HCT116 (cell line): Measurements from ENCODE around the gene RREB1. TPM values are rescaled to one million over a fixed set of nuclear protein-coding genes. Genes with fewer than 3 reads are reported as not detected.

Experiments used
- ATAC-seq: fragments of 200-7000 bp; cut with Tn5 transposase; 2 replicates; pipeline ENCODE4 v1.9.1; 2020; ENCODE audit warnings: mild to moderate bottlenecking, moderate library complexity
- BruUV-seq: library from RNA; stranded (reverse); fragments of 400-500 nt; replicated peaks from 2 replicates; lab custom pipeline; 2021; lab: Mats Ljungman, UMichigan
- CTCF ChIA-PET: fragments of 300-600 bp; sonication (Branson Sonifier 250); formaldehyde crosslinking; loops from one replicate; lab custom pipeline; 2021; ENCODE audit warnings: antibody characterized with exemption; lab: Charles Lee
- POLR2A ChIA-PET: fragments of 300-600, 350-600 bp; sonication (Branson Sonifier 250); formaldehyde crosslinking; loops from one replicate; lab custom pipeline; 2021; ENCODE audit warnings: antibody characterized with exemption; lab: Charles Lee
- RAD21 ChIA-PET, 2 experiments: fragments of 300-600 bp; sonication (Branson Sonifier 250); formaldehyde crosslinking; loops; one replicate each; lab custom pipeline; 2023; ENCODE audit warnings: low total read pairs in 2 of 2; ENCODE audit not compliant: uncharacterized antibody in 2 of 2, unreplicated experiment in 2 of 2, low non-redundant PET in 1 of 2; lab: Charles Lee
- DNase-seq: peaks from one replicate; pipeline ENCODE4 v3.0.0-alpha.2; 2010; ENCODE audit warnings: low read depth, low spot score
- H2AFZ ChIP-seq: fragments of 200-600 bp; shearing (Covaris generic), sonication (generic); 2 replicates; pipeline ENCODE4 v1.6.1; 2017; ENCODE audit warnings: low read depth, mixed run types, mixed read lengths, antibody characterized with exemption, low read length; ENCODE audit not compliant: poor library complexity, severe bottlenecking
- H3K27ac ChIP-seq: 2 replicates; pipeline ENCODE4 v1.5.1; 2012; ENCODE audit warnings: low read depth, low read length
- H3K27me3 ChIP-seq: fragments of 200-600 bp; sonication (generic); 2 replicates; pipeline ENCODE4 v1.6.1; 2016; ENCODE audit warnings: mixed run types, low read length, mixed read lengths; ENCODE audit not compliant: insufficient read depth
- H3K36me3 ChIP-seq, 2 experiments: fragments of 200-500 bp in 1 of 2; fragments of 200-600 bp in 1 of 2; sonication (Bioruptor generic) in 1 of 2; sonication (generic) in 1 of 2; 2 replicates each; pipeline versions ENCODE4 v1.5.1 to v1.6.1; 2014 to 2016; ENCODE audit warnings: low read length in 2 of 2, inconsistent platforms in 1 of 2, mixed read lengths in 1 of 2, mixed run types in 1 of 2; ENCODE audit not compliant: insufficient read depth in 2 of 2, control insufficient read depth in 1 of 2
- H3K4me1 ChIP-seq, 2 experiments: fragments of 200-600 bp in 1 of 2; sonication (generic) in 1 of 2; 2 replicates each; pipeline versions ENCODE4 v1.5.1 to v1.6.1; 2012 to 2017; ENCODE audit warnings: low read length in 2 of 2, inconsistent platforms in 1 of 2, mild to moderate bottlenecking in 1 of 2, mixed read lengths in 1 of 2, mixed run types in 1 of 2, moderate library complexity in 1 of 2; ENCODE audit not compliant: insufficient read depth in 2 of 2, control insufficient read depth in 1 of 2
- H3K4me2 ChIP-seq: fragments of 200-600 bp; sonication (generic); 2 replicates; pipeline ENCODE4 v1.6.1; 2017; ENCODE audit warnings: mixed run types, low read length, mixed read lengths
- H3K4me3 ChIP-seq, 2 experiments: fragments of 200-600 bp in 1 of 2; sonication (generic) in 1 of 2; replicated peaks in 1 of 2; 2 replicates each; pipeline ENCODE4 v1.5.1; 2011 to 2016; ENCODE audit warnings: low read length in 2 of 2, control low read depth in 1 of 2, low read depth in 1 of 2, mild to moderate bottlenecking in 1 of 2, mixed read lengths in 1 of 2, mixed run types in 1 of 2
- H3K79me2 ChIP-seq: fragments of 200-600 bp; sonication (generic); 2 replicates; pipeline ENCODE4 v1.6.1; 2017; ENCODE audit warnings: mild to moderate bottlenecking, mixed run types, low read length, moderate library complexity, mixed read lengths; ENCODE audit not compliant: insufficient read depth
- H3K9ac ChIP-seq: fragments of 200-600 bp; sonication (generic); 2 replicates; pipeline ENCODE4 v1.6.1; 2016; ENCODE audit warnings: low read length, mixed read lengths
- H3K9me2 ChIP-seq: fragments of 200-600 bp; sonication (generic), shearing (Covaris generic); 2 replicates; pipeline ENCODE4 v1.6.1; 2017; ENCODE audit warnings: mixed run types, mild to moderate bottlenecking, moderate library complexity; ENCODE audit not compliant: insufficient read depth
- H3K9me3 ChIP-seq, 2 experiments: fragments of 200-500 bp in 1 of 2; fragments of 200-600 bp in 1 of 2; sonication (Bioruptor generic) in 1 of 2; sonication (generic) in 1 of 2; 2 replicates each; pipeline ENCODE4 v1.6.1; 2014 to 2017; ENCODE audit warnings: low read length in 2 of 2, mixed read lengths in 2 of 2, inconsistent platforms in 1 of 2, low read depth in 1 of 2, mild to moderate bottlenecking in 1 of 2, mixed run types in 1 of 2, moderate library complexity in 1 of 2; ENCODE audit not compliant: control insufficient read depth in 1 of 2, insufficient read depth in 1 of 2
- H4K20me1 ChIP-seq: fragments of 200-600 bp; sonication (generic), shearing (Covaris generic); 2 replicates; pipeline ENCODE4 v1.6.1; 2017; ENCODE audit warnings: mixed run types, mild to moderate bottlenecking, moderate library complexity; ENCODE audit not compliant: insufficient read depth
- EGR1 ChIP-seq: IDR thresholded peaks from 2 replicates; pipeline ENCODE4 v1.6.1; 2012; ENCODE audit warnings: low read depth
- ELF1 ChIP-seq: IDR thresholded peaks from 2 replicates; pipeline ENCODE4 v1.6.1; 2012; ENCODE audit warnings: low read depth, borderline replicate concordance
- EZH2phosphoT487 ChIP-seq: fragments of 200-600 bp; IDR thresholded peaks from 2 replicates; pipeline ENCODE4 v1.6.1; 2018; ENCODE audit warnings: antibody characterized with exemption, borderline replicate concordance
- JUND ChIP-seq: IDR thresholded peaks from 2 replicates; pipeline ENCODE4 v1.6.1; 2012
- POLR2A ChIP-seq: IDR thresholded peaks from 2 replicates; pipeline ENCODE4 v1.7.0; 2011; ENCODE audit warnings: borderline replicate concordance; ENCODE audit not compliant: insufficient read depth, insufficient read length; ENCODE audit errors: extremely low read depth
- POLR2AphosphoS5 ChIP-seq: IDR thresholded peaks from 2 replicates; pipeline ENCODE4 v1.6.1; 2011; ENCODE audit warnings: mild to moderate bottlenecking, low read depth, low read length, moderate library complexity
- RAD21 ChIP-seq: IDR thresholded peaks from 2 replicates; pipeline ENCODE4 v1.6.1; 2012; ENCODE audit warnings: low read depth, mild to moderate bottlenecking
- YY1 ChIP-seq: IDR thresholded peaks from 2 replicates; pipeline ENCODE4 v1.6.1; 2011; ENCODE audit warnings: low read length, low read depth, moderate library complexity, mild to moderate bottlenecking; ENCODE audit not compliant: insufficient replicate concordance; ENCODE audit errors: extremely low read depth
- ZBTB33 ChIP-seq: IDR thresholded peaks from 2 replicates; pipeline ENCODE4 v1.6.1; 2011; ENCODE audit warnings: mild to moderate bottlenecking, low read length, moderate library complexity; ENCODE audit not compliant: insufficient replicate concordance; ENCODE audit errors: extremely low read depth
- ZFX ChIP-seq: fragments of 450-650 bp; IDR thresholded peaks from 2 replicates; pipeline ENCODE4 v1.6.1; 2017
- ZNF274 ChIP-seq: fragments of 200-500 bp; sonication (Bioruptor generic); IDR thresholded peaks from 2 replicates; pipeline ENCODE4 v1.6.1; 2014; ENCODE audit warnings: mild to moderate bottlenecking, low read depth, low read length, inconsistent platforms
- intact Hi-C: fragments of 100-400 bp; cut with micrococcal nuclease; formaldehyde crosslinking; loops from 2 replicates; pipeline ENCODE4 v1.10.0; 2022
- total RNA-seq: library from RNA; stranded (reverse); gene quantifications from one replicate; pipeline ENCODE4 v1.2.1, GENCODE V29; 2021; ENCODE audit not compliant: unreplicated experiment
- TF ChIP-seq, protein P1 (sequence below), 3 experiments: fragments of 200-600 bp in 1 of 3; sonication (generic) in 1 of 3; IDR thresholded peaks in 2 of 3; conservative IDR thresholded peaks in 1 of 3; 2 replicates each; pipeline ENCODE4 v1.5.1; 2012 to 2017; ENCODE audit warnings: low read depth in 2 of 3, low read length in 2 of 3, antibody characterized with exemption in 1 of 3, borderline replicate concordance in 1 of 3, control low read depth in 1 of 3, mild to moderate bottlenecking in 1 of 3, mixed read lengths in 1 of 3, mixed run types in 1 of 3, moderate library complexity in 1 of 3; ENCODE audit not compliant: insufficient read depth in 1 of 3

Gene RREB1
- total RNA-seq, 1 experiment from 2014 or later = 47.9 TPM

DNA sequence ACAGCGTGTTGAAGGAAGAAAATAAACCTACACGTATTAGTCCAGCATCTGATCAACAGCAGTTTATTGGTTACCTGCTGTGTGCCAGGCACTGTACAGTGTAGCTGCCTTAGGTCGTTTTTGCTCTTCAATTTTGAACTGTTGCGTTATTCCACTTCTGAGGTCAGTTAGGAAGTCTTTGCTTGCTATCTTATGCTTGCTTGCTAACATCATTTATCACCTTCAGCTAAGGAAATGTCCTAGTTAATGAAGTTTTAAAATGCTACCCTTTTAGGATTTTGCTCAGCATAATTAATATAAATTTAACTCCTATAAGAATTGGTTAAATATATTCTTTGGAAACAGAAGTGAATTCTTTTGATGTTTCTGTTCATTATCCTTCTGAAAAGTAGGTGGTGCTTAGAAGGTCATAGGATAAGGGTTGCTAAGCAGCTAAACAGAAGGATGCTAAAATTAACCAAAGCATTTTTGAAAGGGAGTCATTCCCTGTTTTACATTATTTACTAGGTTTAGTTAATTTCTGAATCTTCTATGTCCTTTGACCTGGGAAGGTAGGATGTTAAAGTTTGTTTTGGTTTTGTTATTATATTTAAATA lies 3.4 kb downstream of the RREB1 start (continued):
- no peak for TF ChIP-seq RAD21

DNA sequence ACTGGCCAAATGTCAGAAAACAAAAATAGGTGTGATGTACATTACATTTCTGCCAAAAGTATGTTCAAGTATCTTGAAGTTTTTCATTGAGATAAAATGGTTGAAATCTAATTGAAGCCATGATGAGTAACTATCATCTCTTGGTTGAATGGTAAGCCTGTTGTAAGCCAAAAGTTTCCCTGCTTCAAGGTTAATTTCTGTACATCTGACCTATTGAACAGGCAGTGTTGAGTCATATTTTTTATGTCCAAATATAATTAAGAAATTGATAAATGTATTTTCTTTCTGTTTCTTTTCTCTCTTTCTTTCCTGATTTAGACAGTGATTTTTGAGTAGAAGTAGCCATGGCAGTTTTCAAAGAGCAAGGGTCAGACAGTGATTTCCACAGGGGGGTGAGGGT lies 4.4 kb downstream of the RREB1 start:
- no peak overlapping the region; the same call in 1 of the 2 replicates for H3K4me2 ChIP-seq
- H3K79me2 ChIP-seq = peaks cover 89% of the 10 kb centered on the region
- BruUV-seq = no TSS peak
- intact Hi-C loops = no loop called here
- H3K4me3 ChIP-seq = no peak overlapping the region
- ATAC-seq (no peak), DNase-seq (no peak)
- no peaks in the 10 kb centered on the region for H3K36me3 ChIP-seq
- H3K9me3 ChIP-seq = no peaks in the 10 kb centered on the region
- no peak overlapping the region for H3K27ac ChIP-seq
- H4K20me1 ChIP-seq = no peaks in the 10 kb centered on the region; the same call in 1 of the 2 replicates
- no peaks in the 10 kb centered on the region for H3K9me2 ChIP-seq
- no peaks in the 10 kb centered on the region for H3K27me3 ChIP-seq
- ChIA-PET CTCF (no interaction called here), RAD21 (no interaction called here), POLR2A (no interaction called here)
- peaks cover 11 to 32% of the 10 kb centered on the region in 2 experiments for H3K4me1 ChIP-seq
- H2AFZ ChIP-seq = no peak overlapping the region
- TF ChIP-seq RAD21 (no peak), EZH2phosphoT487 (no peak), EGR1 (no peak), POLR2AphosphoS5 (no peak), ELF1 (no peak), ZNF274 (no peak), ZBTB33 (no peak), ZFX (no peak), JUND (no peak), YY1 (no peak), POLR2A (no peak)
- TF ChIP-seq, protein P1, sequence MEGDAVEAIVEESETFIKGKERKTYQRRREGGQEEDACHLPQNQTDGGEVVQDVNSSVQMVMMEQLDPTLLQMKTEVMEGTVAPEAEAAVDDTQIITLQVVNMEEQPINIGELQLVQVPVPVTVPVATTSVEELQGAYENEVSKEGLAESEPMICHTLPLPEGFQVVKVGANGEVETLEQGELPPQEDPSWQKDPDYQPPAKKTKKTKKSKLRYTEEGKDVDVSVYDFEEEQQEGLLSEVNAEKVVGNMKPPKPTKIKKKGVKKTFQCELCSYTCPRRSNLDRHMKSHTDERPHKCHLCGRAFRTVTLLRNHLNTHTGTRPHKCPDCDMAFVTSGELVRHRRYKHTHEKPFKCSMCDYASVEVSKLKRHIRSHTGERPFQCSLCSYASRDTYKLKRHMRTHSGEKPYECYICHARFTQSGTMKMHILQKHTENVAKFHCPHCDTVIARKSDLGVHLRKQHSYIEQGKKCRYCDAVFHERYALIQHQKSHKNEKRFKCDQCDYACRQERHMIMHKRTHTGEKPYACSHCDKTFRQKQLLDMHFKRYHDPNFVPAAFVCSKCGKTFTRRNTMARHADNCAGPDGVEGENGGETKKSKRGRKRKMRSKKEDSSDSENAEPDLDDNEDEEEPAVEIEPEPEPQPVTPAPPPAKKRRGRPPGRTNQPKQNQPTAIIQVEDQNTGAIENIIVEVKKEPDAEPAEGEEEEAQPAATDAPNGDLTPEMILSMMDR (IDR thresholded peaks at IDR 0.05 in 2 of 3, conservative IDR thresholded peaks at IDR 0.05 in 1 of 3; ENCODE audit: borderline replicate concordance in 1 of 3, insufficient read depth in 1 of 3, low read depth in 2 of 3, low read length in 2 of 3) = no peak
- H3K9ac ChIP-seq = no peak overlapping the region
